Activated CD4-positive, alpha-beta T cell treated with anti-CD3 and anti-CD28 coated beads for 36 hours (primary cell): ENCODE data around the gene MLH1. TPM values are rescaled to one million over a fixed set of nuclear protein-coding genes. Genes with fewer than 3 reads are reported as not detected.

Source experiments
- ATAC-seq: fragments of 200-7000 bp; cut with Tn5 transposase; one replicate; pipeline ENCODE4 v1.10.0; 2021; ENCODE audit warnings: mild to moderate bottlenecking, moderate library complexity
- CTCF ChIA-PET: fragments of 350-600 bp; sonication (Branson Sonifier 250); formaldehyde crosslinking; loops from one replicate; lab custom pipeline; 2021; ENCODE audit warnings: antibody characterized with exemption; lab: Charles Lee
- POLR2A ChIA-PET: fragments of 350-600 bp; sonication (Branson Sonifier 250); formaldehyde crosslinking; loops from one replicate; lab custom pipeline; 2021; ENCODE audit warnings: antibody characterized with exemption, inconsistent platforms; lab: Charles Lee
- DNase-seq: peaks from one replicate; pipeline ENCODE4 v3.0.0-alpha.2; 2020
- H3K27ac Mint-ChIP-seq: one replicate; pipeline ENCODE4 v1.8.0; 2021; ENCODE audit warnings: mixed read lengths
- H3K27me3 Mint-ChIP-seq: one replicate; pipeline ENCODE4 v1.8.0; 2021; ENCODE audit warnings: mixed read lengths
- H3K36me3 Mint-ChIP-seq: one replicate; pipeline ENCODE4 v1.8.0; 2021; ENCODE audit warnings: low read depth, mixed read lengths
- H3K4me1 Mint-ChIP-seq: one replicate; pipeline ENCODE4 v1.8.0; 2021; ENCODE audit warnings: mixed read lengths
- H3K4me3 Mint-ChIP-seq: one replicate; pipeline ENCODE4 v1.8.0; 2021; ENCODE audit warnings: mild to moderate bottlenecking, moderate library complexity, mixed read lengths
- H3K9me3 Mint-ChIP-seq: one replicate; pipeline ENCODE4 v1.8.0; 2021; ENCODE audit warnings: low read depth, mixed read lengths
- intact Hi-C, 2 experiments: fragments of 100-400 bp; cut with DNase I in 1 of 2; cut with micrococcal nuclease in 1 of 2; formaldehyde crosslinking; loops; one replicate each; pipeline versions ENCODE4 v1.14.2 to v1.15.1; 2022 to 2024; cut with DNase I, micrococcal nuclease
- total RNA-seq, 2 experiments: library from RNA; stranded (reverse); gene quantifications; one replicate each; pipeline ENCODE4 v1.2.3, GENCODE V29; 2021

The MLH1 gene
- total RNA-seq, 2 experiments from 2014 or later = 89.0 to 135 TPM

DNA sequence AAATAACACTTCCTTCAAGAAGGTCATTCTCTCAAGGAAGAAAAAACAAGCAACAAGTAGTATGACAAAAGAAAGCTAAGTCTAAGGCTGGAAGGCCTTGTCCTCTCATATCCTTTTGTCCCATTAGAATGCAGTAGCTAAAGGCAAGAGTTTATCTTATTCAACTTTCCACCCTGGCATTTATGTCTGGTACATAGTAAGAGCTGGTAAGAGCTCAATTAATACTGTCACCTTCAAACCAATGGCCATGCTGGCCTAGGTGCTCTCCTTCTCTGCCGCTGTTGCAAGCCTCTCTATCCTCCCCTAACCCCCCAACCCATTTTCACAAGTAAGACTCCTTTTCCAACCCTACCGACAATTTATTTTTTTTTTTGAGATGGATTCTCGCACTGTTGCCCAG, 99.2 kb downstream of the MLH1 start:
- Mint-ChIP-seq H3K4me3 (no peak overlapping the region), H3K9me3 (no peaks in the 10 kb centered on the region), H3K27me3 (no peaks in the 10 kb centered on the region), H3K27ac (no peak overlapping the region), H3K4me1 (no peaks in the 10 kb centered on the region), H3K36me3 (peaks cover 14% of the 10 kb centered on the region)
- ChIA-PET CTCF (no interaction called here), POLR2A (no interaction called here)
- intact Hi-C loops = no loop called here
- DNase-seq = no peak
- ATAC-seq = no peak

DNA sequence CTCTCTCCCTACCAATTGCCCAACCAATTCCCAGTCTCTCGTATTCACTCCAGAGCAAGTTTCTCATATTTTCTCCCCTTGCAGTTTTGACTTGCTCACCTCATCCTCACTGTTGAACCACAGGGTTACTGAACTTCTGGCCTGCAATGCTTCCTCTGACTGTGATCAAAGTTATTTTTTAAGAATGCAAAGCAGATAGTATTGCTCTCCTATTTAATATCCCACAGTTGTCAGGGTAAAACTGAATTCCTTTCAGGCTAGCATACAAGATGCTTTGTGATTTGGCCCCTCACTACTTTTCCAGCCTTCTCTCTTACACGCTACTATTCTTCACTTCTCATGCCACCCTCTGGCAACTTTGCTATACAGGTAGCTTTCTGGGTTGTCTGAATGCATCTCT, 100.2 kb downstream of the MLH1 start:
- H3K36me3 Mint-ChIP-seq = peaks cover 14% of the 10 kb centered on the region
- no peak for DNase-seq
- H3K27ac Mint-ChIP-seq = no peak overlapping the region
- intact Hi-C loops = no loop called here
- no peaks in the 10 kb centered on the region for H3K9me3 Mint-ChIP-seq
- ChIA-PET CTCF (interaction anchor here (0.9 to 1.0 kb wide), 2 partner anchors 12 to 104 kb away, joined by 3 to 5 read pairs; no protein-coding TSS in a partner anchor), POLR2A (no interaction called here)
- no peak overlapping the region for H3K4me3 Mint-ChIP-seq
- no peaks in the 10 kb centered on the region for H3K4me1 Mint-ChIP-seq
- ATAC-seq = no peak
- H3K27me3 Mint-ChIP-seq = no peaks in the 10 kb centered on the region

DNA sequence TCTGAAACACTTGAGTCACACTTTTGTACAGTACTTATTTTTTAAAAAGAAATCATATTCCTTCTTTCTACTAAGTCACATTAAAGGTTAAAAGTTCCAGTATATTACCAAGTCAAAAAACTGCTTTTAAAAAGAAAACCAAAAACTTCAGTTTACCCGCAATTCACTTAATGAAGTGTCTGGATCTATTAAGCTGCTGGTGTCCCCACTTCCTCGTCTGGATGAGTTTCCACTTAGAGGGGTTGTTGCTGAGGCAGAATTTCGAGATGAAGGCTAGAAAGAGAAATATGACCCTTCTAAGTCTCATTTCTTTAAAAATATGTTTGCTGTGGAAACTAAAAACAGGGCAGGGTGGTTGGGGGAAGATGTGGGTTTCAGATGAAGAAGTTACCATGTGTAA, 101.3 kb downstream of the MLH1 start:
- peaks cover 14% of the 10 kb centered on the region for H3K36me3 Mint-ChIP-seq
- H3K27me3 Mint-ChIP-seq = no peaks in the 10 kb centered on the region
- no peaks in the 10 kb centered on the region for H3K4me1 Mint-ChIP-seq
- intact Hi-C loops = no loop called here
- CTCF ChIA-PET = interaction anchor here (1.0 kb wide), 1 partner anchor 10 kb away, joined by 5 read pairs; no protein-coding TSS in a partner anchor
- POLR2A ChIA-PET = interaction anchor here (0.7 kb wide), 1 partner anchor 92 kb away, joined by 3 read pairs; no protein-coding TSS in a partner anchor
- H3K27ac Mint-ChIP-seq = no peak overlapping the region
- ATAC-seq (no peak), DNase-seq (no peak)
- no peaks in the 10 kb centered on the region for H3K9me3 Mint-ChIP-seq
- no peak overlapping the region for H3K4me3 Mint-ChIP-seq

DNA sequence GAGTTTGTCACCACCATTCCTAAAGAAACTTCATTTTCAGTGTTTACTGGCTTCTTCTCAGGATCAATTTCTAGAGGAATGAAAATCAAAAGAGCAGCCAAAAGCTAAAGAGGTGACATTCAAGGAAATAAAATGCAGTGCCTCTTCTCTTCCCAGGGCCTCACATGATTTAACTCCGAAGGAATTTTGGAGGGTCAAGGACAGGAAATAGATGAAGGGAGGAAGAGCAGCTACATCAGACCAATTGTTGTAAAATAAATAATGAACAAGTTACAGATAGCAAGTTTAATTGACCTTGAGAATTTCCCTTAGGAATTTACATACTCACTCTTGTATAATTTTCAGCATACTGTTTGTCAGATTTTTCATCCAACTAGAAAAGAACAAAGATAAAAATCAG, 103.0 kb downstream of the MLH1 start:
- ChIA-PET POLR2A (no interaction called here), CTCF (interaction anchor here (0.7 to 1.0 kb wide), 2 partner anchors 18 to 46 kb away, joined by 4 to 5 read pairs; no protein-coding TSS in a partner anchor)
- DNase-seq (no peak), ATAC-seq (no peak)
- Mint-ChIP-seq H3K4me1 (no peaks in the 10 kb centered on the region), H3K27me3 (no peaks in the 10 kb centered on the region), H3K9me3 (no peaks in the 10 kb centered on the region), H3K4me3 (no peak overlapping the region), H3K36me3 (peaks cover 8% of the 10 kb centered on the region), H3K27ac (no peak overlapping the region)
- intact Hi-C loops = no loop called here

DNA sequence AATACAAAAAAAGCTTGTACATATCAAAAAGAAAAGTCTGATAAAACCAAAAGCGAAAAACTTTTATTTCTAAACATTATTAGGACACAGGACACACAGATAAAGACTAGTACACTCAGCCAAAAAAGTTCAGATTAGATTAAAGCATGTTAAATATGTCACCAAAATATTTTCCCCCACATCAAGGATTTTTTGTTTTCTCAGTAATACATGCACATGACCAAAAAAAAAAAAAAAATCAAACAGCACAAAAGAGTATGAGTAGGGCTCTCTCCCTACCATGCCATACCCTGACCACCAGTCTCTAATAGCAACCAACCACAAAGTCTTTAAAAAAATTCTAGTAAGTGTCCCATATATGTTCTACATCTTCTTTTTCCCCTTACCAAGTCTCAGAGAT, 103.7 kb downstream of the MLH1 start:
- Mint-ChIP-seq H3K4me3 (no peak overlapping the region), H3K36me3 (peaks cover 5% of the 10 kb centered on the region), H3K27me3 (no peaks in the 10 kb centered on the region), H3K9me3 (no peaks in the 10 kb centered on the region), H3K27ac (no peak overlapping the region), H3K4me1 (no peaks in the 10 kb centered on the region)
- intact Hi-C loops = no loop called here
- POLR2A ChIA-PET = no interaction called here
- no peak for DNase-seq
- no peak for ATAC-seq
- CTCF ChIA-PET = interaction anchor here (1.0 kb wide), 1 partner anchor 45 kb away, joined by 5 read pairs; no protein-coding TSS in a partner anchor

GRCh38 chr3:37097776-37098175, 104.5 kb downstream of the MLH1 start:
- H3K36me3 Mint-ChIP-seq = peaks cover 3% of the 10 kb centered on the region
- intact Hi-C loops = no loop called here
- H3K27ac Mint-ChIP-seq = no peak overlapping the region
- H3K27me3 Mint-ChIP-seq = no peaks in the 10 kb centered on the region
- ChIA-PET POLR2A (no interaction called here), CTCF (interaction anchor here (0.8 kb wide), 1 partner anchor 155 kb away, joined by 3 read pairs; no protein-coding TSS in a partner anchor)
- ATAC-seq (no peak), DNase-seq (no peak)
- no peaks in the 10 kb centered on the region for H3K9me3 Mint-ChIP-seq
- H3K4me3 Mint-ChIP-seq = no peak overlapping the region
- no peaks in the 10 kb centered on the region for H3K4me1 Mint-ChIP-seq

DNA sequence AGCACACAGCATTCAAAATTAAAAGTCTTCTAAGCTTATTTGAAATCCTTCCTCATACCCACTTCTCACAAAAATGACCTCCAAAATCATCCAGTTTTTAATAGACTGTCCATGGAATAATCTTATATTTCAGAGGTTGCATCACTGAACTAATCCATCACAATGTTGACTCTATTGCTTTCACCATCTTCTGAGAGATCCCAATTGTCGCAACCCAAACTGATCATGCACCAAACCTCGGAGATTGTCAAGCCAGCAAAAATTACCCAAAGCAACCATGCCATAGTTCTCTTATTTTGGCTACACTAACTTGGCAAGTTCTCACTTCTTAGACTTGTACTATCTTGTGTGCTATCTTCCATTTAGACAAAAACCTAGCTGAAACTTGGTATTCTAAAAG, 105.6 kb downstream of the MLH1 start:
- H3K27me3 Mint-ChIP-seq = no peaks in the 10 kb centered on the region
- H3K27ac Mint-ChIP-seq = no peak overlapping the region
- no peaks in the 10 kb centered on the region for H3K9me3 Mint-ChIP-seq
- no peaks in the 10 kb centered on the region for H3K36me3 Mint-ChIP-seq
- DNase-seq = no peak
- CTCF ChIA-PET = no interaction called here
- no peaks in the 10 kb centered on the region for H3K4me1 Mint-ChIP-seq
- POLR2A ChIA-PET = no interaction called here
- intact Hi-C loops = no loop called here
- ATAC-seq = no peak
- no peak overlapping the region for H3K4me3 Mint-ChIP-seq

DNA sequence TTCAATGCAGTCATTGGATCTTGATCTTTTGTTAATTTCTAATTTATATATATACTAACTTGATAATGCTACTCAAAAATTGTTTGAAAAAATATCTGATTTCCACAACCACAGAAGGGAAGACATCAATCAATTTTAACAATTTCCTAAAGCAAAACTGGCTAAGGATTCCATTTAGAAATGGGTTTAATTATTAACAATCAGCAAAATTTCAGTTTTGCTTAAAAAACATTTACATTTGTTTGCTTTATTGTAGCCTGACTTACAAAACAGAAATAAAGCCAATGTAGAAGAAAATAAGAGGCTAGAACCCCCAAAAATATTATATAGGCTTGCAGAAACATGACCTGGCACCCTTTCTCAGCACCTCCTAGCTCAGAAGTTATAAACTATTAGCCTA, 106.2 kb downstream of the MLH1 start:
- no peak overlapping the region for H3K27ac Mint-ChIP-seq
- CTCF ChIA-PET = no interaction called here

DNA sequence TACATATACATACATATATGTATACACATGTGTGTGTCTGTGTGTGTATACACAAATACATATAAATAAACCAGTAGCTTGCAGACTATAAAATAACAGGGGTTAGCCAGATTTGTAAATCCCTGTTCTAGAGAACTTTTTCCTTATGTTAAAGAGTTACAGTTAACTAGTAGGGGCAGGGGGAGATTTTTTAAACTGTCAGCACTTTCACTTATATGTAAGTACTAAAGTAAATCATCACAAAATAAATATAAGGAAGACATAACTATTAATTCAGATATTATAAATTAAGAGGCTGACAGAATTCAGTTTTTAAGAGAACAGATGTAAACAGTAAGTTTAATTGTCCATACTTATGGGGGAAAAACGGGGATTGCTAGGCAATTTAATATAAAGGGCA, 107.1 kb downstream of the MLH1 start:
- Mint-ChIP-seq H3K4me1 (no peaks in the 10 kb centered on the region), H3K27ac (no peak overlapping the region), H3K4me3 (no peak overlapping the region), H3K9me3 (no peaks in the 10 kb centered on the region), H3K27me3 (no peaks in the 10 kb centered on the region), H3K36me3 (peaks cover 2% of the 10 kb centered on the region)
- intact Hi-C loops = no loop called here
- CTCF ChIA-PET = no interaction called here
- DNase-seq (no peak), ATAC-seq (no peak)
- POLR2A ChIA-PET = no interaction called here

More for the DNA sequence above, 106.2 kb downstream of the MLH1 start:
- Mint-ChIP-seq H3K4me3 (no peak overlapping the region), H3K27me3 (no peaks in the 10 kb centered on the region), H3K9me3 (no peaks in the 10 kb centered on the region), H3K36me3 (no peaks in the 10 kb centered on the region), H3K4me1 (no peaks in the 10 kb centered on the region)
- POLR2A ChIA-PET = no interaction called here
- intact Hi-C loops = no loop called here
- DNase-seq = no peak
- no peak for ATAC-seq

Other genes starting within 250 kb of the MLH1 start
- under 1 TPM; 0.30 TPM for gene DCLK3, start 229.0 kb upstream of the MLH1 start, total RNA-seq
- 10 to 100 TPM; 12.0 to 13.2 TPM for gene TRANK1, start 48.5 kb upstream of the MLH1 start, total RNA-seq
- 10 to 100 TPM in 1 of 2 experiments, 1 to 10 TPM in 1; 9.4 to 11.8 TPM for gene EPM2AIP1, start 387 bp upstream of the MLH1 start, total RNA-seq
- gene LRRFIP2, start 181.1 kb downstream of the MLH1 start, total RNA-seq = 10 to 100 TPM; 20.6 to 25.1 TPM
- gene GOLGA4, start 249.8 kb downstream of the MLH1 start, total RNA-seq = 10 to 100 TPM; 30.7 to 32.1 TPM